ACC112 (cell line): ENCODE results near the gene TIAM1.

Source experiments
- H2AFZ ChIP-seq: fragments of 200-600 bp; sonication (generic); one replicate; pipeline ENCODE4 v1.6.0; 2017; ENCODE audit warnings: antibody characterized with exemption, low read length; ENCODE audit not compliant: unreplicated experiment
- H3K27ac ChIP-seq: fragments of 200-600 bp; sonication (generic); 2 replicates; pipeline ENCODE4 v1.5.1; 2014; ENCODE audit warnings: low read depth, mild to moderate bottlenecking, antibody characterized with exemption, low read length, moderate library complexity
- H3K27me3 ChIP-seq: fragments of 200-600 bp; sonication (generic); 2 replicates; pipeline ENCODE4 v1.6.1; 2014; ENCODE audit warnings: mild to moderate bottlenecking, antibody characterized with exemption, low read length, moderate library complexity, mixed read lengths; ENCODE audit not compliant: insufficient read depth
- H3K36me3 ChIP-seq: fragments of 200-600 bp; sonication (generic); 2 replicates; pipeline ENCODE4 v1.6.1; 2016; ENCODE audit warnings: mild to moderate bottlenecking, antibody characterized with exemption, low read length, moderate library complexity, mixed read lengths; ENCODE audit not compliant: insufficient read depth
- H3K4me1 ChIP-seq: fragments of 200-600 bp; sonication (generic); one replicate; pipeline ENCODE4 v1.6.1; 2016; ENCODE audit warnings: low read length, mixed read lengths; ENCODE audit not compliant: insufficient read depth, unreplicated experiment, control insufficient read depth
- H3K4me3 ChIP-seq: fragments of 200-600 bp; sonication (generic); 2 replicates; pipeline ENCODE4 v1.5.1; 2014; ENCODE audit warnings: mild to moderate bottlenecking, low read depth, low read length
- H3K79me2 ChIP-seq: fragments of 200-600 bp; sonication (generic); one replicate; pipeline ENCODE4 v1.6.0; 2016; ENCODE audit warnings: low read length; ENCODE audit not compliant: control insufficient read depth, unreplicated experiment, insufficient read depth

TIAM1 gene

GRCh38 chr21:31334648-31335121 is 9.4 kb downstream of the TIAM1 start:
- Histone ChIP-seq H3K36me3 (peaks cover 9% of the 10 kb centered on the region), H3K79me2 (peaks cover 5% of the 10 kb centered on the region), H2AFZ (no peak overlapping the region), H3K27ac (no peak overlapping the region), H3K27me3 (no peaks in the 10 kb centered on the region), H3K4me1 (peaks cover 11% of the 10 kb centered on the region), H3K4me3 (no peak overlapping the region)

- Histone ChIP-seq H3K79me2 (peaks cover 2% of the 10 kb centered on the region), H2AFZ (no peak overlapping the region), H3K4me3 (no peak overlapping the region), H3K27ac (no peak overlapping the region), H3K36me3 (peaks cover 14% of the 10 kb centered on the region), H3K27me3 (no peaks in the 10 kb centered on the region), H3K4me1 (peaks cover 11% of the 10 kb centered on the region)
These were observed 11.5 kb downstream of the TIAM1 start for GRCh38 chr21:31332525-31332924.

GRCh38 chr21:31331231-31331630 is 12.8 kb downstream of the TIAM1 start:
- H3K79me2 ChIP-seq: peaks cover 2% of the 10 kb centered on the region
- no peak overlapping the region for H2AFZ ChIP-seq
- no peaks in the 10 kb centered on the region for H3K27me3 ChIP-seq
- H3K27ac ChIP-seq: no peak overlapping the region
- H3K36me3 ChIP-seq: peaks cover 14% of the 10 kb centered on the region
- no peak overlapping the region for H3K4me3 ChIP-seq
- peaks cover 12% of the 10 kb centered on the region for H3K4me1 ChIP-seq

GRCh38 chr21:31330144-31330483 is 13.9 kb downstream of the TIAM1 start:
- no peaks in the 10 kb centered on the region for H3K27me3 ChIP-seq
- peaks cover 2% of the 10 kb centered on the region for H3K79me2 ChIP-seq
- peaks cover 10% of the 10 kb centered on the region for H3K4me1 ChIP-seq
- no peak overlapping the region for H3K27ac ChIP-seq
- no peak overlapping the region for H2AFZ ChIP-seq
- H3K4me3 ChIP-seq: no peak overlapping the region
- peaks cover 14% of the 10 kb centered on the region for H3K36me3 ChIP-seq

GRCh38 chr21:31329456-31330143 is 14.5 kb downstream of the TIAM1 start:
- Histone ChIP-seq H3K4me1 (peaks cover 10% of the 10 kb centered on the region), H2AFZ (no peak overlapping the region), H3K27ac (no peak overlapping the region)

GRCh38 chr21:31326522-31327242 is 17.4 kb downstream of the TIAM1 start:
- Histone ChIP-seq H3K27me3 (no peaks in the 10 kb centered on the region), H3K27ac (0 out of 2 replicates have a peak overlapping the region, but pooled peaks have one; percentile 12), H3K4me3 (peak overlapping the region; percentile 46), H3K4me1 (peaks cover 10% of the 10 kb centered on the region), H3K79me2 (peaks cover 2% of the 10 kb centered on the region), H2AFZ (no peak overlapping the region), H3K36me3 (peaks cover 14% of the 10 kb centered on the region)

More at GRCh38 chr21:31329456-31330143, 14.5 kb downstream of the TIAM1 start:
- Histone ChIP-seq H3K4me3 (no peak overlapping the region), H3K36me3 (peaks cover 14% of the 10 kb centered on the region), H3K79me2 (peaks cover 2% of the 10 kb centered on the region), H3K27me3 (no peaks in the 10 kb centered on the region)

GRCh38 chr21:31318971-31319370 is 25.1 kb downstream of the TIAM1 start:
- Histone ChIP-seq H3K27ac (no peak overlapping the region), H3K4me3 (no peak overlapping the region), H3K4me1 (peaks cover 7% of the 10 kb centered on the region), H2AFZ (no peak overlapping the region), H3K79me2 (peaks cover 4% of the 10 kb centered on the region), H3K27me3 (no peaks in the 10 kb centered on the region), H3K36me3 (no peaks in the 10 kb centered on the region)

- peaks cover 4% of the 10 kb centered on the region for H3K79me2 ChIP-seq
- peaks cover 7% of the 10 kb centered on the region for H3K4me1 ChIP-seq
- H3K36me3 ChIP-seq: no peaks in the 10 kb centered on the region
- H3K27ac ChIP-seq: no peak overlapping the region
- no peak overlapping the region for H2AFZ ChIP-seq
- no peak overlapping the region for H3K4me3 ChIP-seq
- no peaks in the 10 kb centered on the region for H3K27me3 ChIP-seq
These were observed 26.4 kb downstream of the TIAM1 start for GRCh38 chr21:31317688-31318087.

- Histone ChIP-seq H3K27ac (no peak overlapping the region), H3K79me2 (peaks cover 4% of the 10 kb centered on the region), H2AFZ (no peak overlapping the region), H3K4me1 (peaks cover 7% of the 10 kb centered on the region), H3K4me3 (no peak overlapping the region), H3K27me3 (no peaks in the 10 kb centered on the region), H3K36me3 (no peaks in the 10 kb centered on the region)
These were observed 27.4 kb downstream of the TIAM1 start for GRCh38 chr21:31316488-31317169.

- Histone ChIP-seq H3K27ac (no peak overlapping the region), H3K79me2 (peaks cover 4% of the 10 kb centered on the region), H3K27me3 (no peaks in the 10 kb centered on the region), H2AFZ (no peak overlapping the region), H3K4me1 (peaks cover 7% of the 10 kb centered on the region), H3K4me3 (no peak overlapping the region), H3K36me3 (no peaks in the 10 kb centered on the region)
These were observed 28.0 kb downstream of the TIAM1 start for GRCh38 chr21:31316072-31316471.
